HG03135 (cell line): ENCODE results near the gene ACOT11.

Experiments used
- ATAC-seq: cut with Tn5 transposase; IDR thresholded peaks from one replicate; pipeline ENCODE4 v1.9.1; 2021; ENCODE audit warnings: mild to moderate bottlenecking, moderate library complexity; ENCODE audit not compliant: unreplicated experiment

The ACOT11 gene

GRCh38 chr1:54640863-54641836 lies 93.1 kb downstream of the ACOT11 start, which contains the start of gene MROH7:
MROH7 (plus strand) TSS chr1:54641786; CDS start chr1:54652927, 11,141 bp downstream.
- ATAC-seq = no peak

- no peak for ATAC-seq
These were observed 95.7 kb downstream of the ACOT11 start for GRCh38 chr1:54643736-54644135.

- ATAC-seq = no peak
These were observed 98.0 kb downstream of the ACOT11 start for GRCh38 chr1:54645806-54646676.

GRCh38 chr1:54649130-54649898 lies 101.3 kb downstream of the ACOT11 start:
- ATAC-seq = no peak

- ATAC-seq = no peak
These were observed 101.9 kb downstream of the ACOT11 start for GRCh38 chr1:54649921-54650320.

GRCh38 chr1:54650417-54650816 lies 102.4 kb downstream of the ACOT11 start:
- ATAC-seq = no peak

GRCh38 chr1:54651608-54652007 lies 103.6 kb downstream of the ACOT11 start:
- ATAC-seq = no peak

GRCh38 chr1:54652168-54652567 lies 104.1 kb downstream of the ACOT11 start:
- no peak for ATAC-seq

GRCh38 chr1:54653036-54653435 lies 105.0 kb downstream of the ACOT11 start:
- no peak for ATAC-seq

- ATAC-seq = no peak
These were observed 110.3 kb downstream of the ACOT11 start for GRCh38 chr1:54658164-54658913.
